NCI-H146 treated with DMSO at 0.1 percent for 48 hours (cell line): ENCODE data around the gene FCHO1.
"Not testable (repeated sequence)": the region's sequence is repeated elsewhere in the genome, so short reads cannot be mapped to it uniquely, and the experiment has no call there.

Source experiments
- DNase-seq: peaks from one replicate; lab custom pipeline; 2025; ENCODE audit not compliant: unreplicated experiment; lab: John Stamatoyannopoulos, UW

The FCHO1 gene

DNA sequence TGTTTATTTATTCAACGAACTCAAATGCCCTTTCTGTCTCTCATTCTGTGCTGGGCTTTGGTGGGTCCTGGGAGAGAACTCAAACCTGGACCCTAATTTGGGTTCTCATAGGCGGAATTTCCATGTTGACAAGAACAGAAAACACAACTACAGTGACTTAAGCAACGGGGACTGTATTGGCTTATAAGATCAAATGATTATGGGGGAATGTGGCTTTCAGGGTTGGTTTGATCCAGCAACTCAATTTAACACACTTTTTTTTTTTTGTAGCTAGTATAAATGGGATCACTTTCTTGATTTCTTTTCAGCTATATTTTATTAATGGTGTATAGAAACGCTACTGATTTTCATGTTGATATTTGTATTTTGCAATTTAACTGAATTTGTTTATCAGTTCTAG, 9.9 kb downstream of the FCHO1 start:
- no peak for DNase-seq

DNA sequence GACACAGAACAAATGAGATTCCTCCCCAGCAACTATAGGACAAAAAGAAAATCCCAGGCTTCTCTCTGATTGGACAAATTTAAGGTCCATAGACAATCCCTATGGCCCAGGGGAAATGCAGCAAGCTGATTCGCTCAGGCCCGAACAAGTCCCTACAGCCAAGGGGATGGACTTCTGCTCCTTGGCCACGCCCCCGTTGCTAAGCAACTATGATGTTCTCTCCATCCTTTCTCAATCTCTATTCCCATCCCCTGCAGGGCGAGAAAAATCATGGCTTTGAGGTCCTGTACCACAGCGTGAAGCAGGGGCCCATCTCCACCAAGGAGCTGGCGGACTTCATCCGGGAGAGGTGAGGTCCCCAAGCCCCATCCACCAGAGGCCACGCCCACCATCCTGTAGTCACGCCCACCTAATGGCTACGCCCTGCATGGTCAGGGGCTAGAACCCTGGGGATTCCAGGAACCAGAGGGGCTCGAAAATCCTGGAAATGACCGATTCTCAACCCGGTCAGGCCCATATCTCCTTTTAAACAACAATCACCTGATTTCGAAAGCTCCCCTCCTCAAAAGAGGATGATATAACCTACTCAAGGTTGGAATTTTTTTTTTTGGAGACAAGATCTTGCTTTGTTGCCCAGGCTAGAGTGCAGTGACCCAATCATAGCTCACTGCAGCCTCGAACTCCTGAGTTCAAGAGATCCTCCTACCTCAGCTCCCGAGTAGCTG, 11.4 kb downstream of the FCHO1 start:
- DNase-seq = peak; percentile 97

GRCh38 chr19:17764348-17764747, 13.1 kb downstream of the FCHO1 start:
- DNase-seq = no peak

DNA sequence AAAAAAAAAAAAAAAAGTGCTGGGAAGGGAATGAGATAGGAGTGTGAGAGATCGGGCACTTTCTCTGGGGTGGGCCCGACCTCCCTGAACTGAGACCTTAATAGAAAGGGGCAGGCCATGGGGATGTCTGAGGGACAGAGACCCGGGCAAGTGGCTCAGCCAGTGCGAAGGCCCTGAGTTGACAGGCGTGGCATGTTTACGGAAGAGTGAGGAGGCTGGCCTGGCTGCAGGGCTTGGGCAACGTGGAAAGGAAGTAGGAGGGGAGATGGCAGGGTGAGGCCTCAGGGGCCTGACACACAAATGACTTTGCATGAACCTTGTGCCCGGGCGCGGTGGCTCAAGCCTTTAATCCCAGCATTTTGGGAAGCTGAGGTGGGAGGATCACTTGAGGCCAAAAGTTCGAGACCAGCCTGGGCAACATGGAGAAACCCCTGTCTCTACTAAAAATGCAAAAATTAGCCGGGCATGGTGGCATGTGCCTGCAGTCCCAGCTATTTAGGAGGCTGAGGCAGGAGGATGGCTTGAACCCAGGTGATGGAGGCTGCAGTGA, 13.9 kb downstream of the FCHO1 start:
- DNase-seq = no peak

DNA sequence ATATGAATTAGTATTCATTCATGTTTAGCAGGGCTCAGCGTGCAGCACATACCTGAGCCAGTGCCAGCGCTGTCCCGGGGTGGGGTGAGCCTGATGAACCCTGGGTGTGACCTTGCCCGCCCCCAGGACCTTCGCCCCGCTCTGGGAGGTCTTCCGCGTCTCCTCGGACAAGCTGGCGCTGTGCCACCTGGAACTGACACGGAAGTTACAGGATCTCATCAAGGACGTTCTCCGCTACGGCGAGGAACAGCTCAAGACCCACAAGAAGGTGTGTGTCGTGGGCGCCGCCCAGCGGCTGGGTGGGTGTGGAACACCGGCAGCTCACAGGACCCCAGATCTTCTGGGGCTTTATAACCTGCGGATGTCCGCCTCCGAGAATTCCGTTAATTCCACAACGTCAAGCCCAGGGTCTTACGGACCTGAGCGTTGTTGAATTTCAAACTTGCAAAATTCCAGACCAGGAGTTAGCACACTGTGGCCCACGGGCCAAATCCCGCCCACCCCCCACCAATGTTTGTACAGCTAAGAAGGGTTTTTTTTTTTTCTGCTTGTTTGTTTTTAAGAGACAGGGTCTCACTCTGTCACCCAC, 15.4 kb downstream of the FCHO1 start:
- peak; percentile 53 for DNase-seq

- no peak for DNase-seq
These were observed 16.3 kb downstream of the FCHO1 start for GRCh38 chr19:17767559-17767958.

- no peak for DNase-seq
These were observed 19.3 kb downstream of the FCHO1 start for GRCh38 chr19:17770613-17771012.

GRCh38 chr19:17772172-17772571, 20.9 kb downstream of the FCHO1 start:
- no peak for DNase-seq

DNA sequence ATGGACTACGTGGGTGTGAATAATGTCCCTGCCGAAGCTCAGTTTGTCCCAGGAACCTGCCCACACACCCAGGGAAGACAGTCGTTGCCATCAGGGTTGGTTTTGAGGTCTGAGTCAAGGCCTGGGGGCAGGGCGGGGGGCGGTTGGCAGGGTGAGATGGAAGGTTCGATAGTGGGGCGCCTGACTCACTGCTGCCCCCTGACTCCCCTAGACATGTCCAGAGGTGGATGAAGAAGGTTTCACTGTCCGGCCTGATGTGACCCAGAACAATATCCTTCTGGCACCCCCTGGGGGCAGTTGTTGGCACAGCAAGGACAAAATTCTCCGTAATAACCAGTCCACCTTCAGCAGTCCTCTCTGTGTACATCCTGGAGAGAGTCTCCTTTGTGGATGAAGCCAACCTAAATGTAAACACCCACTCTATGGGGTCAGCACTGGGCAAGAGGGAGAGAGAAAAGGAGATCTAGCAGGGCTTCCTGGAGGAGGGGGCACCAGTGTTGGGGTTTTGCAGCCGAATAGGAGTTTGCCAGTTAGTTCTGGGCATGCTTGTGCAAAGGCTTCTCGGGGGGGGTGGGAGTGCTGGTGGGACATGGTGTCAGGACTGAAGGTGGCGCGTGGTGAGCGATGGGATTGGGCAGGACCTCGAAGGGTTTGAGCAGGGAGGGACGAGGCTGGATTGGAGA, 24.1 kb downstream of the FCHO1 start:
- no peak for DNase-seq

GRCh38 chr19:17775991-17776803, 24.9 kb downstream of the FCHO1 start:
- DNase-seq = no peak

DNA sequence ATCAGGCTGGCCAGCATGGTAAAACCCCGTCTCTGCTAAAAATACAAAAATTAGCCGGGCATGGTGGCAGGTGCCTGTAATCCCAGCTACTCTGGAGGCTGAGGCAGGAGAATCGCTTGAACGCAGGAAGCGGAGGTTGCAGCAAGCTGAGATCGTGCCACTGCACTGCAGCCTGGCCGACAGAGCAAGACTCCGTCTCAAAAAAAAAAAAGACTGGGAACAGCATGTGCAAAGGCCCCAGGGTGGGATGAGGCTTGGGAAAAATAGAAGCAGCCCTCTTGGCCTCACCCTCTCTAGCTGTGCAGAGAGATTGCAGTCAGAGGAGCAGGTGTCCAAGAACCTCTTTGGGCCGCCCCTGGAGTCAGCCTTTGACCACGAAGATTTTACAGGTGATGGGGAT, 26.6 kb downstream of the FCHO1 start:
- DNase-seq = not testable (repeated sequence)

DNA sequence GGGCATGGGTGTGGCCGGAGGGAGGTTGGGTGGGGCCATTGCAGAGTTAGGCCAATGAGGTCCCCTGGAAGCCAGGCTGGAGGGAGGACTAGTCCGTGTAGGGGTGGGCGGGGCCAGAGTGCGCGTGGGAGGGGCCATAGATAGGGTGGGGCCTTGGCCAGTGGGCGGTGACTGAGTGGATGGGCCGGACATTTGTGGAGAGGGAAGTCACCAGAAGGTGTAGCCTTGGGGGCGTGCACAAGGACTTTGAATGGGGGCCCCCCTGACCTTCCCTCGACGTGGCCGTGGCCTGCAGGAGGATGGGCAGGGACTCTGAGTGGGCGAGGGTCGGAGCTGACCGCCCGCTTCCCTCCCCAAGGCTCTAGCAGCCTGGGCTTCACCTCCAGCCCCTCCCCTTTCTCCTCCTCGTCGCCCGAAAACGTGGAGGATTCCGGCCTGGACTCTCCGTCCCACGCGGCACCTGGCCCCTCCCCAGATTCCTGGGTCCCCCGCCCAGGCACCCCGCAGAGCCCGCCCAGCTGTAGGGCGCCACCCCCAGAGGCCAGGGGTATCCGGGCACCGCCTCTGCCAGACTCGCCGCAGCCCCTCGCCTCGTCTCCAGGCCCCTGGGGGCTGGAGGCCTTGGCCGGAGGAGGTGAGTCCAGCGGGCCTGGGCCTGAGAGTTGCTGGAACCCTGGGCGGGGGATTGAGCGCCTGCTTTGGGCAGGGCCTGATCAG, 27.1 kb downstream of the FCHO1 start:
- DNase-seq = peak; percentile 74

- peak; percentile 29 for DNase-seq
These were observed 28.0 kb downstream of the FCHO1 start for GRCh38 chr19:17778968-17779929.

DNA sequence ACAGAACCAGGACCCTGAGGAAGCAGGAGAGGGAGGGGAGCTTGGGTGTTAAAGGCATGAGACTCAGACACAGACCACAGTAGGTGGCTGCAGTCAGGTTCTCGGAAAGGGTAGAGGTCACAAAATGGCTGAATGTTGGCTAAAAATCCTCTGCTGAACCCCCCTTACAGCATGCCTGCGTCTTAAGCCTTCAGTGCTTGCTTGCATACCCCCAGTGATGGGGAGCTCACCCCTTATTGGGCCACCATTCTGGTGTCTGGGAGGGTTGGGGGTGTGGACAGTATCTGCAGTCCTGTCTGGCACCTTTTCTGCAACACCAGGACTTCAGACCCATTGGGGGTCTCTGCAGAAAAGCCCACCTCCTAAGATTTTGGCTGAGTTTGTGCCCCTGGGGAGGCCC, 29.5 kb downstream of the FCHO1 start:
- DNase-seq = no peak

DNA sequence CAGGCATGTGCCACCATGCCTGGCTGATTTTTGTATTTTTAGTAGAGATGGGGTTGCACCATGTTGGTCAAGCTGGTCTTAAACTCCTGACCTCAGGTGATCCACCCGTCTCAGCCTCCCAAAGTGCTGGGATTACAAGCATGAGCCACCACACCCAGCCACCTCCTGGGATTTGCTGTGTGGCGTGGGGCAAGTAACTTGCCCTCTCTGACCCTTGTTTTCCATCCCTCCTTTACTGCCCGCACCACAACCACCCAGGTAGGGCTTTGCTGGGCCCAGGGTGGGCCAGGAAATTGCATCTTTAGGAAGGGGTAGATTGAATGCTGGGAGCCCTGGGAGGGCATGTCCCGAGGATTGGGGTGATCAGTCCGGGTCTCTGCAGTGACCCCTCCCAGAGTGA, 32.4 kb downstream of the FCHO1 start:
- not testable (repeated sequence) for DNase-seq

DNA sequence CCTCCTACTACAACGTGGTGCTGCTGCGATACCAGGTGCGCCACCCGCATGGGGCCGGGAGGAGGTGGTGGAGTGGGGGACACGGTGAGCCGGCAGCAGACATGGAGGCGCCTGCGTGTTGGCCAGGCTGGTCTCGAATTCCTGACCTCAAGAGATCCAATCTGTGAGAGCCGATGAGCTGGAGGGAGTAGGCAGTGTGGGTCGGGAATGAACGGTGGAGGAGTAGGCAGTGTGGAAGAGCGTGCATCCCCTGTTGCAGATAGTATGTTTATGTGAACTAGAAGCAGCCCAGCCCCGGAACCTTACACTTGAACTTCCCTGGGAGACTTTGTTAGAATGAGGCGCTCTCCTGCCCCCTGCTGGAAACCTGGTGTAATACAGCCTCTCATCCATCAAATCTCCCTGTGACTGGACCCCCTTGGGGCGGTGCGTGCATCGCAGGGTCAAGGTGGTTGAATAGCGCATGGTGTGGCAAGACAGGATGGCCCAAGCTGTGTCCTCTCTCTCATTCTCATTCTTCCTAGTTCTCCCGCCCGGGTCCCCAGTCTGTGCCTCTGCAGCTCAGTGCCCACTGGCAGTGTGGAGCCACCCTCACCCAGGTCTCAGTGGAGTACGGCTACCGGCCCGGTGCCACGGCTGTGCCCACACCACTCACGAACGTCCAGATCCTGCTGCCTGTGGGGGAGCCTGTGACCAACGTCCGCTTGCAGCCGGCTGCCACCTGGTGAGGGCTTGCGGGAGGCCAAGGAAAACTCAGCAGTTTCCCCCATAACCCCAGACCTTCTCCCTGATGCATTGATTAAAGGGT, 33.1 kb downstream of the FCHO1 start:
- peak; percentile 28 for DNase-seq

DNA sequence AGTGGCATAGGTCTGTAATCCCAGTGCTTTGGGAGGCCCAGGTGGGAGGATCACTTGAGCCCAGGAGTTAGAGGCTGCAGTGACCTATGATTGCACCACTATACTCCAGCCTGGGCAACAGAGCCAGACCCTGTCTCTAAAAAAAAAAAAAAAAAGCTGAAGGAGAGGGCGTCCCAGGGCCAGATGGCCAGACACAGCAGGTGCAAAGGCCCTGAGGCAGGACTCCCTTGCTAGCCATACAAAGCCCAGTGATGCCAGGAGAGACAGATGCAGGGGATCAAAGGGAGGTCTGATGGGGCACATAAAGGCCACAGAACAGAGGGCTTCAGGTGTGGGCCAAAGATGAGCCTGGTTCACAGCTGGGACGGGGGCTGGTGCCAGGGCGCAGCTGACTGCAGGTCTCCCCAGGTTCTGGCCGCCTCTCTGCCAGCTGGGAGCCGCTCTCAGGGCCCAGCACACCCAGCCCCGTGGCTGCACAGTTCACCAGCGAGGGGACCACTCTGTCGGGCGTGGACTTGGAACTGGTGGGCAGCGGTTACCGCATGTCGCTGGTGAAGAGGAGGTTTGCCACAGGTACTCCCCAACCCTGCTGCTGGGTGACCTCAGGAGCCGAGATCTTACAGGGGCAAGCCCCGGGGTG, 36.1 kb downstream of the FCHO1 start:
- DNase-seq = no peak

DNA sequence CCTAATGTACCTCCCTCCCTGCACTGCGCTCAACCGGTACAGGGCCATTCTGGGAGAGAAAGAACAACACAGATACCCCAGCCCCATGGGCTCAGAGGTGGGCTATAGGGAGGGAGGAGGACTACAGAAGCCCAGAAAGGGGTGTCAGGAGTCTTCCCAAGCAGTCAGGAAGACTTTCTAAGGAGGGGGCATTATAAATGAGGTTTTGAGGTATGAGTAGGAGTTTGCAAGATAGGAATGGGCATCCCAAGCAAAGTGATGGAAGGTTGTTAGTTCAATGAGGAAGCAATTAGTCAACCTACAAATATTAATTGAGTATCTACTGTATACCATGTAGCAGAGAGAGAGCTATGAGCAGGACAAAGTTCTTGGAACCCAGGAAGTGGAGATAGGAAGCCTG, 37.4 kb downstream of the FCHO1 start:
- DNase-seq = no peak
